Esophagus squamous epithelium (tissue), 4 donors: ENCODE data around the gene ARF1.

Source experiments
- CTCF ChIP-seq, 6 experiments: fragments of 450-650 bp in 4 of 6; fragments of 200-600 bp in 2 of 6; sonication (generic) in 2 of 6; IDR thresholded peaks; one replicate each; pipeline ENCODE4 v1.5.1; 2016 to 2019; ENCODE audit warnings: antibody characterized with exemption in 6 of 6, mild to moderate bottlenecking in 4 of 6, moderate library complexity in 4 of 6
- POLR2A ChIP-seq, 4 donors: fragments of 450-650 bp; IDR thresholded peaks; one replicate each; pipeline ENCODE4 v1.6.1; 2017; ENCODE audit warnings: antibody characterized with exemption in 4 of 4, mild to moderate bottlenecking in 4 of 4, moderate library complexity in 3 of 4

- TF ChIP-seq CTCF (IDR thresholded peaks at IDR 0.05) (peak in 1 of 6 experiments; percentile 12), POLR2A (IDR thresholded peaks at IDR 0.05) (no peak)
Observed at GRCh38 chr1:228088586-228089498, 6.3 kb downstream of the ARF1 start.
